Gastrocnemius medialis (tissue), 4 donors: Measurements from ENCODE around the gene C4BPA. TPM values are rescaled to one million over a fixed set of nuclear protein-coding genes. Genes with fewer than 3 reads are reported as not detected.

Experiments used
- ATAC-seq, 2 donors: fragments of 150-250 bp; one replicate each; pipeline ENCODE4 v1.9.1; 2016
- DNase-seq, 2 donors: peaks; one replicate each; pipeline ENCODE4 v3.0.0-alpha.2; 2019
- H3K27ac ChIP-seq, 4 donors: fragments of 200-600 bp; sonication (generic); 1 replicate in 1 of 4; 2 replicates in 3 of 4; pipeline ENCODE4 v1.5.1; 2016 to 2018; ENCODE audit warnings: mild to moderate bottlenecking in 2 of 4, moderate library complexity in 1 of 4
- H3K27me3 ChIP-seq, 3 donors: fragments of 200-600 bp; sonication (generic) in 2 of 3; 1 replicate in 1 of 3; 2 replicates in 2 of 3; pipeline versions ENCODE4 v1.5.1 to v1.6.0; 2016 to 2019; ENCODE audit warnings: mild to moderate bottlenecking in 1 of 3, moderate library complexity in 1 of 3
- H3K36me3 ChIP-seq, 2 donors: fragments of 200-600 bp; sonication (generic) in 1 of 2; one replicate each; pipeline ENCODE4 v1.5.1; 2017 to 2018
- H3K4me1 ChIP-seq, 2 donors: fragments of 200-600 bp; sonication (generic) in 1 of 2; one replicate each; pipeline ENCODE4 v1.5.1; 2016 to 2017; ENCODE audit warnings: mild to moderate bottlenecking in 2 of 2
- H3K4me3 ChIP-seq, 4 donors: fragments of 200-600 bp; sonication (generic) in 3 of 4; 1 replicate in 1 of 4; 2 replicates in 3 of 4; pipeline ENCODE4 v1.5.1; 2016 to 2019; ENCODE audit warnings: mild to moderate bottlenecking in 2 of 4
- H3K9me3 ChIP-seq, 3 donors: fragments of 200-600 bp; sonication (generic) in 2 of 3; 1 replicate in 1 of 3; 2 replicates in 2 of 3; pipeline ENCODE4 v1.5.1; 2016 to 2019
- POLR2A ChIP-seq, 2 donors: fragments of 450-650 bp; IDR thresholded peaks; one replicate each; pipeline ENCODE4 v1.6.1; 2017; ENCODE audit warnings: antibody characterized with exemption in 2 of 2, mild to moderate bottlenecking in 2 of 2, moderate library complexity in 2 of 2
- in situ Hi-C, 4 donors: fragments of 200-750 bp; cut with MboI; loops; one replicate each; pipeline versions ENCODE4 v1.15.0 to v1.8.0; 2017; ENCODE audit warnings: low sequenced_read_pairs in 4 of 4
- intact Hi-C: fragments of 100-400 bp; cut with DNase I; formaldehyde crosslinking; loops from one replicate; pipeline ENCODE4 v1.15.1; 2023; ENCODE audit warnings: low total_unique reads
- total RNA-seq, 4 donors: library from RNA; depleted of rRNA; stranded (reverse); fragments of >200 nt; gene quantifications; one replicate each; pipeline versions ENCODE4 v1.1.0 to v1.2.3, GENCODE V29; 2016
- TF ChIP-seq, protein P1 (sequence below), 5 experiments: fragments of 450-650 bp in 3 of 5; fragments of 200-600 bp in 2 of 5; sonication (generic) in 2 of 5; IDR thresholded peaks in 4 of 5; conservative IDR thresholded peaks in 1 of 5; 1 replicate in 4 of 5; 2 replicates in 1 of 5; pipeline ENCODE4 v1.5.1; 2016 to 2019; ENCODE audit warnings: antibody characterized with exemption in 5 of 5, mild to moderate bottlenecking in 3 of 5, moderate library complexity in 3 of 5

The C4BPA gene
- total RNA-seq, 4 donors from 2014 or later = 0.81 to 2.8 TPM; not detected in 2

DNA sequence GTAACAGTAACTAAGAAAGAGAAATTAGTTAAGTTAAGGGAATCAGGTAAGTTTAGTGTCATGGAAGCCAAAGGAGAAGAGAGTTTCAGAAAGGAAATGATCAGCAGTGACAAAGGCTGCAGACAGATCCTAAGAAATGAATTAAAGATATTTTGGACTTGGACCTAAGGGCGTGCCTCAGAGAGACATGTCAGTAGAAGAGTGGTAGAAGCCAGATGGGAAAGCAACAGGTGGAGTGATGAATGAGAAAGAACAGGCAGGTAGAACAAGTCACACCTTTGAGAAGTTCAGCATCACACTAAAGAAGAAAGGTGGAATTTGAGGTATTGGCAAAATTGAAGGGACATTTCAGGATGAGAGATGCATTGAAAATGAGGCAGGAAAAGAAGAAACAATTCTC, 1.4 kb upstream of the C4BPA start:
- no peak for DNase-seq
- H3K27ac ChIP-seq = no peak overlapping the region
- H3K36me3 ChIP-seq = no peaks in the 10 kb centered on the region
- no peaks in the 10 kb centered on the region for H3K4me1 ChIP-seq
- H3K27me3 ChIP-seq = no peaks in the 10 kb centered on the region
- intact Hi-C loops = no loop called here
- TF ChIP-seq POLR2A (IDR thresholded peaks at IDR 0.05) = no peak
- TF ChIP-seq, protein P1, sequence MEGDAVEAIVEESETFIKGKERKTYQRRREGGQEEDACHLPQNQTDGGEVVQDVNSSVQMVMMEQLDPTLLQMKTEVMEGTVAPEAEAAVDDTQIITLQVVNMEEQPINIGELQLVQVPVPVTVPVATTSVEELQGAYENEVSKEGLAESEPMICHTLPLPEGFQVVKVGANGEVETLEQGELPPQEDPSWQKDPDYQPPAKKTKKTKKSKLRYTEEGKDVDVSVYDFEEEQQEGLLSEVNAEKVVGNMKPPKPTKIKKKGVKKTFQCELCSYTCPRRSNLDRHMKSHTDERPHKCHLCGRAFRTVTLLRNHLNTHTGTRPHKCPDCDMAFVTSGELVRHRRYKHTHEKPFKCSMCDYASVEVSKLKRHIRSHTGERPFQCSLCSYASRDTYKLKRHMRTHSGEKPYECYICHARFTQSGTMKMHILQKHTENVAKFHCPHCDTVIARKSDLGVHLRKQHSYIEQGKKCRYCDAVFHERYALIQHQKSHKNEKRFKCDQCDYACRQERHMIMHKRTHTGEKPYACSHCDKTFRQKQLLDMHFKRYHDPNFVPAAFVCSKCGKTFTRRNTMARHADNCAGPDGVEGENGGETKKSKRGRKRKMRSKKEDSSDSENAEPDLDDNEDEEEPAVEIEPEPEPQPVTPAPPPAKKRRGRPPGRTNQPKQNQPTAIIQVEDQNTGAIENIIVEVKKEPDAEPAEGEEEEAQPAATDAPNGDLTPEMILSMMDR (IDR thresholded peaks at IDR 0.05 in 4 of 5, conservative IDR thresholded peaks at IDR 0.05 in 1 of 5) = no peak
- in situ Hi-C loops = no loop called here
- no peak overlapping the region for H3K4me3 ChIP-seq
- no peak for ATAC-seq
- H3K9me3 ChIP-seq = no peaks in the 10 kb centered on the region

DNA sequence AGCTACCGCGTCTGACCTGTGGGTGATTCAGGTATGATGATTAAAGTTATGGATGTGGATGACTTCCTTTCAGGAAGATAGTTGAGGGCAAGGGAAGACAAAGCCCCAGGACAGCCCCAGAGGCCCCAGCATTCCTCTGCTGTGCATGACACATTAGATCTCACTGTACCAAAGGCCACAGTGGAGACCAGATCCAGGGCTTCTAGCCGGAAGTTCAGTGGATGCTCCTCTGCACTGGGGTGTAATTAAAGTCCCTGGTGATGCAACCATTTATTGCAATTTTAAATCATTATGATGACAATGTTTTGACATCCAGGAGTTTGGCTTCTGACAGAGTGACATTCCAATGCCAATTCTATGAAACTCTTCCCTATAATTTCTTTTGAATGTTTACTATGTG, 5.0 kb downstream of the C4BPA start:
- in situ Hi-C loops (no loop called here), intact Hi-C loops (no loop called here)
- ATAC-seq = no peak
- DNase-seq = no peak
- H3K27ac ChIP-seq = no peak overlapping the region
- H3K4me3 ChIP-seq = no peak overlapping the region
- no peaks in the 10 kb centered on the region for H3K4me1 ChIP-seq
- H3K27me3 ChIP-seq = no peaks in the 10 kb centered on the region
- no peak for TF ChIP-seq POLR2A (IDR thresholded peaks at IDR 0.05)
- TF ChIP-seq, protein P1 (IDR thresholded peaks at IDR 0.05 in 4 of 5, conservative IDR thresholded peaks at IDR 0.05 in 1 of 5) = no peak
- no peaks in the 10 kb centered on the region for H3K36me3 ChIP-seq
- H3K9me3 ChIP-seq = no peaks in the 10 kb centered on the region

DNA sequence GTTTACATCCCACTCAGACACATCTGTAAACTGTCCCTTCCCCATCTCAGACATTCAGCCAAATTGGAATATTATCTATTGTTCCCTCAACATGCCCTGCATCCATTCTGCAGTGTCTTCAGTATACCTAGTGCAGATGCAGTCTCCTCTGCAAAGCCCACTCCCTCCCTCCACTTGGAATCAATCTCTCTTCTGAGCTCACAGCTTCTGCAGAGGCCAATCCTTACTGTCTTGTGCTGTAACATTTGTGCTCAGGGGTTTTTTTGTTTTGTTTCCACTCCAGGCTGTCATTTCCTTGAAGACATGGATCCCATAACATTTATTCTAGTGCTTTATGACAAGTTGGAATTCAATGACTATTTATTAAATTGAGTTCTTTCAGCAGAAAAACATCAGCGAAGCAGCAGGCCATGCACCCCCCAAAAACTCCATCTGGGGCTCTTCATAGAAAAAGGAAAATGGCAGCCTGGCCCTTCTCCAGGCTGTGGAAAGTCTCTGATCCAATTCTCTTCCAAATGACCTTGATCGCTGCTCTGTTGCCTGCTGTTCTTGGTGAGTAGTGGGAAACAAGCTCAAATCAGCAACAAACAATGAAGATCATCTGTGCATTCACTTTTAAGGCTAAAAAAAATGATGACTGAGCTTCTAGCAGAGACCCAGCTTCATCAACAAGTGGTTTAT, 8.7 kb downstream of the C4BPA start:
- TF ChIP-seq, protein P1 (IDR thresholded peaks at IDR 0.05 in 4 of 5, conservative IDR thresholded peaks at IDR 0.05 in 1 of 5) = no peak
- no peak for TF ChIP-seq POLR2A (IDR thresholded peaks at IDR 0.05)
- no peaks in the 10 kb centered on the region for H3K27me3 ChIP-seq
- in situ Hi-C loops (no loop called here), intact Hi-C loops (no loop called here)
- H3K4me1 ChIP-seq = no peaks in the 10 kb centered on the region
- H3K9me3 ChIP-seq = no peaks in the 10 kb centered on the region
- ATAC-seq (no peak), DNase-seq (no peak)
- no peaks in the 10 kb centered on the region for H3K36me3 ChIP-seq
- H3K4me3 ChIP-seq = no peak overlapping the region
- H3K27ac ChIP-seq = no peak overlapping the region

DNA sequence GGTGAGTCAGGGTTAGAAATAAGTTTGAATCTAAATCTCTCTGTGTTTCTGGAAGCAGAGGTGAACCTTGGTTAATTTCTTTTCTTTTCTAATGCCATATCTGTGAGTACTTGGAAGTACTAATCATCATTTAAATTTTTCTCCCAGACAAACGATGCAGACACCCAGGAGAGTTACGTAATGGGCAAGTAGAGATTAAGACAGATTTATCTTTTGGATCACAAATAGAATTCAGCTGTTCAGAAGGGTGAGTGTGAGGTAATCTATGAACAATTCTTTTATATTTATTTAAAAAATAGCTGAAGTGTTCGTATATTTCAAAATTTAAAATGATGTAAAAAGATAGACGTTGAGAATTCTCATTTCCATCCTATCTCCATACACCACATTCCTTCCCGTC, 11.2 kb downstream of the C4BPA start:
- Histone ChIP-seq H3K4me3 (no peak overlapping the region), H3K27ac (no peak overlapping the region), H3K27me3 (no peaks in the 10 kb centered on the region), H3K36me3 (no peaks in the 10 kb centered on the region), H3K4me1 (no peaks in the 10 kb centered on the region), H3K9me3 (no peaks in the 10 kb centered on the region)
- DNase-seq (no peak), ATAC-seq (no peak)
- in situ Hi-C loops = no loop called here
- TF ChIP-seq, protein P1 (IDR thresholded peaks at IDR 0.05 in 4 of 5, conservative IDR thresholded peaks at IDR 0.05 in 1 of 5) = no peak
- no peak for TF ChIP-seq POLR2A (IDR thresholded peaks at IDR 0.05)
- intact Hi-C loops = no loop called here

DNA sequence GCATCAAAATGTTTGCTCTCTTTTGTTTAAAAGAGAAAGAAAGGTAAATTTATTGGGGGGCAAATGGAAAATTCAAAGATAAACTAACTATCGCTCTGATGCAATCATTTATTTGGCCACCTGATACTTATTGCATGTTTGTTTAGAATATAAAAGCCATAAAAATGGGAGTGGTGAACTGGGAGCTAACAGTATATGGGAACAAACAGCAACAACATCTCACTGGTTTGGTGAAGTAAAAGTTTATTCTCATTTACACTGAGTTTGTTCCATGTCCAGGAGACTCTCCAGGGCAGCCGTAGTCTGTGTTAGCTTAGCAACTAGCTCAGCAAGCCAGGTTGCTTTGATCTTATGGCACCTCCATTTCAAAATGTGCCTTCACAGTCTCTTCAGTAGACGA, 20.4 kb downstream of the C4BPA start:
- Histone ChIP-seq H3K27ac (no peak overlapping the region), H3K4me3 (no peak overlapping the region), H3K36me3 (no peaks in the 10 kb centered on the region), H3K27me3 (no peaks in the 10 kb centered on the region), H3K9me3 (peaks cover 0 to 3% (median 0%) of the 10 kb centered on the region in 3 donors), H3K4me1 (no peaks in the 10 kb centered on the region)
- no peak for DNase-seq
- ATAC-seq = no peak
- intact Hi-C loops = no loop called here
- TF ChIP-seq, protein P1 (IDR thresholded peaks at IDR 0.05 in 4 of 5, conservative IDR thresholded peaks at IDR 0.05 in 1 of 5) = no peak
- TF ChIP-seq POLR2A (IDR thresholded peaks at IDR 0.05) = no peak
- in situ Hi-C loops = no loop called here
